HG03066 (cell line): ENCODE results near the gene UGT1A3.

Source experiments
- ATAC-seq: cut with Tn5 transposase; IDR thresholded peaks from one replicate; pipeline ENCODE4 v1.9.1; 2021; ENCODE audit warnings: low read depth; ENCODE audit not compliant: unreplicated experiment

The UGT1A3 gene

DNA sequence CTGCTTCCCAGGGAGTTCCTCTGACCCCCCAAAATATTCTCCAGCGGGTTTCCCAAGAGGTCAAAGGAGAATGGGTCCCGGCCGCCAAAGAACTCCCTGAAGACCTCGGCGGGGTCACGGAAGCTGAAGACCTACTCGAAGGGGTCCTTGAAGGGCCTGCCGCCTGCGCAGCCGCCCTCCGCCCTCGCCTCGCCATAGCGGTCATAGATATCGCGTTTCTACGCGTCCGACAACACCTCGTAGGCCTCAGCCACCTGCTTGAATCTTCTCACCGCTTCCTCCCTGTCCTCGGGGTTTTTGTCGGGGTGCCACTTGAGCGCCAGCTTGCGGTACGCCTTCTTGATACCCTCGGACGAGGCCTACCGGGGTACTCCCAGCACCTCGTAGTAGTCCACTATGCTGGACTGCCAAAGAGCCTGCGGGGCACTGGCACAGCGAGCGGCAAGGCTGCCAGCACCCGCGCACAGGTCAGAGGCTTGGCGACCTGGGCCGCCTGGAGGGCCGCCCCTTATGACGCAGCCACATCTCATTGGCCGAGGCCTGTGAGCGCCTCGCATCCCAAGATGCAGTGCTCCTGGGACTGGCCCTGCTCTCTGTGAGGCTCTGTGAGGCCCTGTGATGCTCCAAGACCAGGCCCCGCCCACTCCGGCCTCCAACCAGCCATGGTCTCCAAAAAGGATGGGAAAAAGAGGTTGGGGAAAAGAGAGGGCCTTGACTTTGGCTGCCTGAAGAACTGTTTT, 26.2 kb downstream of the UGT1A3 start:
- ATAC-seq, result no peak

DNA sequence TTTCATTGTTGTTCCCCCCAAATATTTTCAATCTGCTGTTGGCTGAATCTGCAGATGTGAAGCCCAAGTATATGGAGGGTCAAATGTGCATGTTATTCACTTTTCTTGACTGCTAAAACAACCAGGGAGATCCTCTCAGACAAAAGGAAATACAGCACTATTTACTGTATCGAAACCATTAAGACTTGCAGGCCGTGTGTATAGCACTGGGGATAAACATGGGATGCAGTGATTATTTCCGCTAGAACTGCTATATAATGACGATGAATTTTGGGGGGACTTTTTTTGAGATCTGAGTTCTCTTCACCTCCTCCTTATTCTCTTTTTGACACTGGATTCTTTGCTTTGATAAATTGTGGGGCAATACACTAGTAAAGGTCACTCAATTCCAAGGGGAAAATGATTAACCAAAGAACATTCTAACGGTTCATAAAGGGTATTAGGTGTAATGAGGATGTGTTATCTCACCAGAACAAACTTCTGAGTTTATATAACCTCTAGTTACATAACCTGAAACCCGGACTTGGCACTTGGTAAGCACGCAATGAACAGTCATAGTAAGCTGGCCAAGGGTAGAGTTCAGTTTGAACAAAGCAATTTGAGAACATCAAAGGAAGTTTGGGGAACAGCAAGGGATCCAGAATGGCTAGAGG, 27.7 kb downstream of the UGT1A3 start:
- no peak for ATAC-seq

DNA sequence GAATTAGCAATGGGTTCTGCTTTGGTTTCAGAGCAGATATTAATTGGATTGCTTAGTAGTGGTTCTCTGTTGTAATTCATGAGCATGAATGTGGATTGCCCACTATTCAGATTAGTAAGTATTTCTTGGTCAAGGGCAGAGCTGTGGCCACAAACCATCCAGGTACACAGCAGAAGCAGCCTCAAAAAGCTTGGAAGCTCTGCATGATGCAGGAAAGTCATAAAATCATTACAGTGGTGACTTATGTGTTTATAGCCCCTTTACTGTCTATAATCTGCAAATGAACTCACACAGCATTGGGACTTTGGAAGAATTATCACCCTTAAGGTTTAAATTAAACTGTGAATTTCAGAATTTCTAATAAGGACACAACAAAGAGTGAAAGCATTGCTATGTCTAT, 29.3 kb downstream of the UGT1A3 start:
- ATAC-seq, result no peak

DNA sequence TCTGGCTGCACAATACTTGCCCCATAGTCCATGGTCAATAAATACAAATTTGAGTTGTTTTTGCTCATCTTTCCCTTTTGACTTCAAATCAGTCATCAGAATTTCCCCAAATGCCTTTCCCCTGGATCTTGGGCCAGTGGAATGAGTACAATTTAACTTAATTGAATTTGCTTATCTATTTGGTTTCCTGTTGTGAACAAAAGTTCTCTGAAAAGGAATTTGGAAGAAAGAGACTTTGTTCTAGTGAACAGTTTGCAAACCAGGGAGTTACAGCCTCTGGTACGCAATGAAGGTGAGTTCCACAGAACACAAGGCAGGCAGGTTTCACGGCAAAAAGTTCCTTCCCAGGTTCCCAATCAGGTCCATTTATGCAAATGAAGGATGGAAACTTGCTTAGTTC, 30.0 kb downstream of the UGT1A3 start:
- no peak for ATAC-seq

DNA sequence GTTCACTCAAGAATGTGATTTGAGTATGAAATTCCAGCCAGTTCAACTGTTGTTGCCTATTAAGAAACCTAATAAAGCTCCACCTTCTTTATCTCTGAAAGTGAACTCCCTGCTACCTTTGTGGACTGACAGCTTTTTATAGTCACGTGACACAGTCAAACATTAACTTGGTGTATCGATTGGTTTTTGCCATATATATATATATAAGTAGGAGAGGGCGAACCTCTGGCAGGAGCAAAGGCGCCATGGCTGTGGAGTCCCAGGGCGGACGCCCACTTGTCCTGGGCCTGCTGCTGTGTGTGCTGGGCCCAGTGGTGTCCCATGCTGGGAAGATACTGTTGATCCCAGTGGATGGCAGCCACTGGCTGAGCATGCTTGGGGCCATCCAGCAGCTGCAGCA, 31.2 kb downstream of the UGT1A3 start, which contains the start of gene UGT1A1:
Gene UGT1A1 (plus strand): TSS at position 228 of the 400 bp plus-strand sequence. CDS start 18 bp downstream, at position 246.
- no peak for ATAC-seq

DNA sequence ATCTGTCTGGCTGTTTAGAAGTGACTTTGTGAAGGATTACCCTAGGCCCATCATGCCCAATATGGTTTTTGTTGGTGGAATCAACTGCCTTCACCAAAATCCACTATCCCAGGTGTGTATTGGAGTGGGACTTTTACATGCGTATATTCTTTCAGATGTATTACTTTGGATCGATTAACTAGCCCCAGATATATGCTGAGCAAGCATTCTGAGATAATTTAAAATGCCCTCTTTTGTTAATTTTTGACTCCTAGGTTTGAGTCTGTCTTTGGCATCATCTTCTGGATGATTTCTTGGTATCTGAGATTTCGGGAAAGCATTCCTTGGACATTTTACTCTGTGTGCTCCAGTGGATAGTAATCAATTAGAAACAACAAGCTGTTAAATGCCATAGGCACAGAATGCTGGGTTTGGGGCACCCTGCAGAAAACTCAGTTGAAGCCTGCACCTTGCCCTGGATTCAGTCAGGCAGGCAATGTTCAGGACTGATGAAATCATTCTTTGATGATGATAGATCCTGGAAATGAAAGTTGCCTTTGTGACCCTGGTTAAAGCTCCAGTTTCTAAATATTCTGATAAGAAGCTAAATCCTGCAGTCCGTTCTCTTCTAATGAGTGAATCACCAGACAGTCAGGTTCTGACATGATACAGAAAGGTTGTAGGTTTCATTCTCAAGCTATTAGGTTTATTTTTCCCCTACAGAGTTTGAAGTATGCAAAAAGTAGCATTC, 32.4 kb downstream of the UGT1A3 start:
- ATAC-seq, result no peak

DNA sequence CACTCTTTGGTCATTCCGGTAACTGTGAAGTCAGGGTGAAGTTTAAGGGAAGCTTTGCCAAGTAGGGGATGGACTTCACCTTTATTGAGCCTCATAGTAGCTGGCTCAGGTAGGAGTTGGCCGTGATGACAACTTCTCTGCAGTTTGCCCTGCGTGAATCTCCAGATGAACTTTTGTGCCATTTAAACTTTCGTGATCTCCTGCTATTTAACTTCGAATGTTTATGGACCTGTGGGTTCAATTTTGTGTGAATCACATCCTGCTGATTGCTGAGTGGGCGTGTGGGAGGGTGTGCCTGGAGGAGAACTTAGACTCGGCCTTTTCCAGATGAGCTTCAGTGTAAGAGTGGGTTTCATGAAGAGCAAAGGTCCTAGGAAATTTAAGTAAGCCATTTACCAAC, 35.4 kb downstream of the UGT1A3 start:
- no peak for ATAC-seq

DNA sequence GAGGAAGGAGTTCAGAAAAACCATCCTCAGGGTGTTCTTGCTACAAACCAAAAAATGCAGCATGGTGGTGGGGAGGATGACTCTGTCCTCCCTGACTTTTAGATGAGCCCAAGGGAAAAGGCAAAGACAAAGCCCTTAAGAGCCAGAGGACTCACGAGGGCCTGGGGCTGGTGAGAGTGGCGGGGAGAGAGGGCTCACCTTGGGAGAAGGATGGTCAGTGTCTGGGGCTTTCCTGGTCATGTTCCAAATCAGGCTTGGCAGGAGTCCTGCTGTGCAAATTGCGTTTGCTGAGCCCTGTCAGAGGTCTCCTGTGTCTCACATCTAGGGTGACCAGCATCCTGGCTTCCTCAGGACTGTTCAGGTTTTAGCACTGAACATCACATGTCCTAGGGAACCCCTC, 35.9 kb downstream of the UGT1A3 start:
- ATAC-seq, result no peak

DNA sequence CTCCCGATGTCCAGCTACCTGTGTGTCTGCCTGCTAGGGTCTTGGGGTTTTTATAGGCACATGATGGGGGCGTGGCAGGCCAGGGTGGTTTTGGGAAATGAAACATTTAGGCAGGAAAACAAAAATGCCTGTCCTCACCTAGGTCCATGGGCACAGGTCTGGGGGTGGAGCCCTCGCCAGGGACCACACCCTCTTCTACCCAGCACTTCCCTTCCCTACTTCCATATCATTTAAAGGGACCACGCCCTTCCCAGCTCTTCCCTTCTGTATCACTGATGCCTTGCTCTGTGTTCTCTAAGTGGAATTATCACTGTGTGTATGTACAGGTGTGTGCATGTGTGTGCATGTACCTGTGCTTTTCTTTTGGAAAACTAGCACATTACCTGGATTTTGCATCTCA, 37.6 kb downstream of the UGT1A3 start:
- no peak for ATAC-seq

DNA sequence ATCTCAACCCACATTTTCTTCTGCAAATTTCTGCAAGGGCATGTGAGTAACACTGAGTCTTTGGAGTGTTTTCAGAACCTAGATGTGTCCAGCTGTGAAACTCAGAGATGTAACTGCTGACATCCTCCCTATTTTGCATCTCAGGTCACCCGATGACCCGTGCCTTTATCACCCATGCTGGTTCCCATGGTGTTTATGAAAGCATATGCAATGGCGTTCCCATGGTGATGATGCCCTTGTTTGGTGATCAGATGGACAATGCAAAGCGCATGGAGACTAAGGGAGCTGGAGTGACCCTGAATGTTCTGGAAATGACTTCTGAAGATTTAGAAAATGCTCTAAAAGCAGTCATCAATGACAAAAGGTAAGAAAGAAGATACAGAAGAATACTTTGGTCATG, 39.2 kb downstream of the UGT1A3 start:
- no peak for ATAC-seq

DNA sequence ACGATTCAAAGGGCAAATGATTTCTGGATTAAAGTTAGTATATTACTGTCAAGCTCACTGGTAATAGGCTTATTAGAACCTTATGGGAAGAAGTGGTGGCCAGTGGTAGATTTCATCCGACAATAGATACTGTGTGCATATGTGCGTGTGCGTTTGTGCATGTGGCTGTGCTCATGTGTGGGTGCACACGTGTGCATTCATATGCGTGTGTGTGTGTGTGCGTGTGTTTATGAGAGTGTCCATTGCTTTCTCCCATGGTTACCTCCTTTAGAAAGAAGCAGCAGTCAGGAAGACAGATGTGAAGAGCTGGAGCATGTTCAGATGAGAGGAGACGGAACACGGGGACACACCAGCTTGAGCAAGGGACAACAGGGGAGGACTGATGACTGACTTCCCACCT, 40.4 kb downstream of the UGT1A3 start:
- ATAC-seq, result no peak

DNA sequence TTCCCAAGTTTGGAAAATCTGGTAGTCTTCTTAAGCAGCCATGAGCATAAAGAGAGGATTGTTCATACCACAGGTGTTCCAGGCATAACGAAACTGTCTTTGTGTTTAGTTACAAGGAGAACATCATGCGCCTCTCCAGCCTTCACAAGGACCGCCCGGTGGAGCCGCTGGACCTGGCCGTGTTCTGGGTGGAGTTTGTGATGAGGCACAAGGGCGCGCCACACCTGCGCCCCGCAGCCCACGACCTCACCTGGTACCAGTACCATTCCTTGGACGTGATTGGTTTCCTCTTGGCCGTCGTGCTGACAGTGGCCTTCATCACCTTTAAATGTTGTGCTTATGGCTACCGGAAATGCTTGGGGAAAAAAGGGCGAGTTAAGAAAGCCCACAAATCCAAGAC, 43.3 kb downstream of the UGT1A3 start:
- ATAC-seq, result no peak

DNA sequence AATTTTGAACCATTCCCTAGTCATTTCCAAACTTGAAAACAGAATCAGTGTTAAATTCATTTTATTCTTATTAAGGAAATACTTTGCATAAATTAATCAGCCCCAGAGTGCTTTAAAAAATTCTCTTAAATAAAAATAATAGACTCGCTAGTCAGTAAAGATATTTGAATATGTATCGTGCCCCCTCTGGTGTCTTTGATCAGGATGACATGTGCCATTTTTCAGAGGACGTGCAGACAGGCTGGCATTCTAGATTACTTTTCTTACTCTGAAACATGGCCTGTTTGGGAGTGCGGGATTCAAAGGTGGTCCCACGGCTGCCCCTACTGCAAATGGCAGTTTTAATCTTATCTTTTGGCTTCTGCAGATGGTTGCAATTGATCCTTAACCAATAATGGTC, 43.7 kb downstream of the UGT1A3 start:
- no peak for ATAC-seq

DNA sequence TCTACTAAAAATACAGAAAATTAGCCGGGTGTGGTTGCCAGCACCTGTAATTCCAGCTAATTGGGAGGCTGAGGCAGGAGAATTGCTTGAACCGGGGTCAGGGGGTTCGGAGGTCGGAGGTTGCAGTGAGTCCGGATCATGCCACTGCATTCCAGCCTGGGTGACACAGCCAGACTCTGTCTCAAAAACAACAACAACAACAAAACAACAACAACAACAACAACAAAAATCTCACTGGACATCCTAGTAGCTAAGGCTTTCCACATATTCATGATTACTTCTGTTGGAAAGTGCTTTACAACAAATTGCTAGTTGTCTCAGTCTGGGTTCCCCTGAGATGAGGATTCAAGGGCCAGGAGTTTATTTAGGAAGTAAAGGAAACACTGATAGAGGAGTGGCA, 45.0 kb downstream of the UGT1A3 start:
- no peak for ATAC-seq

DNA sequence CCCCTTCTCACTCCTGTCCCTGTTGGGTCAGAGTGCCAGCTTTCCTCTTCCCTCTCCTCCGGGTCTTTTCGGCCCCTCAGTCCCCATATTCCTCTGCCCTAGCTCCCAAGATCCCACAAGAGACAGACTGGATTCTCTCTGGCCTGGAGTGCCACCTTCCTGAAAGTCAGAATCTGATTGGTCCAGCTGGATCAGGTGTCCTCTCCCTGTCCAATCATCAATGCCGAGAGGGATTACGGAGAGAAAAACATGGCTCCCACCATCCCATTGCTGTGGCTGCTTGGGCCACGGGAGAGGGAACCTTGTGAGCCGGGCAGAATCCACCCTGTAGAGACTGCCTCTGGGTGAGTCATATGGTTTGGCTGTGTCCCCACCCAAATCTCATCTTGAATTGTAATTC, 46.6 kb downstream of the UGT1A3 start:
- ATAC-seq, result no peak

DNA sequence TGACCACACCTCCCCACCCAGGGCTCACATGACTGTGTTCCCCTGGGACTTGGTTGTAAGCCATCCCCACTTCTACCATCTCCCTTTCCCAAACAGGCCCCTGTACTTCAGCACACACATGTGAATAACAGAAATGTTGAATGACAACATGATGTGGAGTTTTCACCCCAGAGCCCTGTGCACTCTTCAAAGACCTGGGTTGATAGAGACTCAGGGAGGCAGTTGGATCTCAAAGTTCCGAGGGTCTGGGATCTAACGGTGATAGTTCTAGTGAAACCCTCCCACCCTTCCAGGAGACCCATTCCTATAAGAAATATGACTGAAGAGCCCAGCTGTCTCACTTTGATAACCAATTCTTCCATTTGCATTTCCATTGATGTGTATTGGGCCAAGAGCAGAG, 49.2 kb downstream of the UGT1A3 start, which contains the start of gene MROH2A:
Gene MROH2A (plus strand): TSS at position 301 of the 400 bp plus-strand sequence. CDS start 1,029 bp downstream, outside the sequence.
- no peak for ATAC-seq

DNA sequence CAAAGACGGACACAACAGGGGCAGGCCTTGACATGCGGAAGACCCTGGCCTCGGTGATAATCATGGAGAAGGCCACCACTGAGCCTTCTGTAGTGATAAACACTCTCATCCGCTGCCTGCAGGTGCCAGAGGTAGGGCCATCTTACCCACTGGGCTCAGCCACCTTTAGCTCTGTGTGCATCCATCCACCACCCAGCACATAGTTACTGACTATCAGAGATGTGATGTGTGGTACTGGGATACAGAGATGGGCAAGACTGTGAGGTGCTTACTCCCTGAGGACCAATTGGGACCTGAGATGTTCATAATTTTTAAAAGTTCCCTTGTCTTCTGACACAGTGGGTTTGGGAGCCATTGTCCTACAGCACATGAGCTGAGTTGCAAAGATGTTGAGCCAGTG, 50.9 kb downstream of the UGT1A3 start:
- no peak for ATAC-seq

DNA sequence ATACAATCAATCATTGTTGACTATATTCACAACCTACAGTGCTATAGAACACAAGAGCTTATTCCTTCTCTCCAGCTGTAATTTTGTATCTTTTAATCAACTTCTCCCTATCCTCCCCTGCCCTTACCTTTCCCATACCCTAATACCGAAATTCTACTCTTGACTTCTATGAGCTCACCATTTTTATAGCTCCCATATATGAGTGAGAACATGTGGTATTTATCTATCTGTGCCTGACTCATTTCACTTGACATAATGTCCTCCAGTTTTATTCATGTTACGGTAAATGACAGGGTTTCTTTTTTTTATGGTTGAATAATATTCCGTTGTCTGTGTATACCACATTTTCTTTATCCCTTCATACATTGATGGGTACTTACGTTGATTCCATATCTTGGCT, 51.9 kb downstream of the UGT1A3 start:
- ATAC-seq, result no peak

DNA sequence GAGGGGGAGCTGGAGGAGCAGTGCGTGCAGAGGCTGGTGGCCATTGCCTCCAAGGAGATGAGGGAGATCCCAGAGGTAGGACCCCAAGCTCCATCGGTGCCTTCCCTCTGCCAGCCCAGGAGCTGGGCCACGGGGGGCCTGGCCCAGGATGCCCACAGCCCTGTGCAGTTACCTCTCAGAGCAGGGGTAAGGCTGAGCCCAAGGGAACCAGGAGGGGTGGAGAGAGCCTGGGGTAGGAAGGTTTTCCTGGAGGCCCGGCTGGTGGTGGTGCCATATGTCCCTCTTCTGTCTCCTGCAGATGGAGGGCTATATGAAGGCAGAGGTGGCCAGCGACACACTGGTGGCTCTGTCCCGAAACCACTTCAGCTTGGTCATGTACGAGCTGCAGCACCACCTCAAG, 60.7 kb downstream of the UGT1A3 start:
- ATAC-seq, result no peak

DNA sequence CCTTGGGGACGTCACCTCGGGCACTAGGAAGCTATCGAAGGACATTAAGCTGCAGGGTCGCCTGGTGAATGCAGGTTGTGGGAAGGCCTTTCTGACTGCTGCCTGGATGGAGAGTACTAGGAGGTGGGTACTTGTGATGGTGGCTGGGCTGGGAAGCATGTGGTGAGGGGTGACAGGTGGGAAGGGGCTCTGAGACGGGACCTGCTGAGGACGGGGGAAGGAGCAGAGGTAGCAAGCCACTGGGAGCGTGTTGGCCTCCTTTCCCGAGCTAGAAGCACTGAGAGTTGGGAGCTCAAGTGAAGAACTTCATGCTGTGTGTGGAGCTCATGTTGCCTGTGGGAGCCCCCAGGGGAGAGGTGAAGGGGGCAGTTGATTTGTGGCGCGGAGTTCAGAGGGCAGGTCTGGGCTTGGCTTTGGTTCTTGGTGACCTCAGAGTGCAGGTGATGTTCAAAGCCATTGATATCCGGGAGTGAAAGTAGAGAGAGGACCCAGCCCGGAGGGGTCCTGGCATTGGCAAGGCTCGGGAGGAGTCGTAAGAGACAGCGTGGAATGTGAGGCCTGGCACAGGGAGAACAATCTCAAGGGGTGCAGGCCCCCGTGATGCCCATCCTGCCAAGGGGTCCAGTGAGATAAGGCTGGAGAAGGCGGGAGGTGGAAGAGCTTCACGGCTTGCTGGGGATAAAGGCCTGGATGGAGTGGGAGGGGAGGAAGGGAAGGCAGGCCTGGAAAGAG, 62.5 kb downstream of the UGT1A3 start:
- ATAC-seq, result no peak

DNA sequence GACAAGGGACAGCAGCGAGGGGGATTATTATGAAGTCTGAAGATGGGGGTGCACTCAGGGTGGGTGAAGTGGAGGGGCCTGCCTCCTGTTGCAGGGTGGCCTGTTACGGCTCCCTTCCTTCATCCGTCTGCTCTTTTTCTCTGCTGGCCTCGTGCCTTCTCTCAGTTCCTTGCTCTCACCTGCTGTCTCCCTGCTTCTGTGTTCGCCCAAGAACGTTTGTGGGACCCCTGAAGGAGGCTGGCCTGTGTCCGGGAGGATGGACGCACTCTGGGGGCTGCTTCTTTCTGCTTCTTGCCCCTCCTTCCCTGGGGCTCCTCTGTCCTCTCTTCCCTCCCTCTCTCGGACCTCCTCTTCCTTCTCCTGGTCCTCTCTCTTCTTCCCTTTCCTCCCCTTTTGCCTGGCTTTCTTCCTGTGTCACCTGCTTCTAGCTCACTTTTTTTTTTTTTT, 63.1 kb downstream of the UGT1A3 start:
- ATAC-seq, result no peak
